OCI-LY1 (cell line): ENCODE measurements around the gene LTV1.

Experiments
- CTCF ChIP-seq: fragments of 200-600 bp; sonication (generic), shearing (Covaris generic); IDR thresholded peaks from 2 replicates; pipeline ENCODE4 v1.5.1; 2017; ENCODE audit warnings: mild to moderate bottlenecking, antibody characterized with exemption, low read length, moderate library complexity, mixed read lengths
- EZH2 ChIP-seq: fragments of 200-600 bp; sonication (generic), shearing (Covaris generic); IDR thresholded peaks from 2 replicates; pipeline ENCODE4 v1.8.0; 2017; ENCODE audit warnings: borderline replicate concordance, mixed run types, mild to moderate bottlenecking, antibody characterized with exemption, low read length, moderate library complexity, mixed read lengths

GRCh38 chr6:143840595-143841265, 2.4 kb upstream of the LTV1 start:
- no peak for TF ChIP-seq CTCF
- no peak for TF ChIP-seq EZH2
